ENCODE data around the gene CASP8AP2.

DNA sequence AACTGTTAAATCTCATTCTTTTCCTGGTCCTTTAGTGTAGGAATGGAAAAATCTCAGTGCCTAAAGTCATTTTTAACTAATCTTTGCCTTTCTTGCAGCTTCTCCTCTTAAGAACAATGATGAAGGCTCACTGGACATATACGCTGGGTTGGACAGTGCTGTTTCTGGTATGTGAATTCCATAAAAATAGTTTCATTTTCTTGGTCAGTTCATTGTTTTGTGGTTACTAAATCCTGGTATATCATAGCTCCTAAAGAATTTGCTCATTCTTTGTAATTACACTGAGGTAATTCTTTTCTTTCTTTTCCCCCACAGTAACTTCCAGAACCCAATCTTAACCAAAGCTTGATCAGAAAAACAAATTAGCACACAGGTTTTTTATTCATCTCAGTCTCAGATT, 23.4 kb downstream of the CASP8AP2 start:
- TF ChIP-seq, protein P1, sequence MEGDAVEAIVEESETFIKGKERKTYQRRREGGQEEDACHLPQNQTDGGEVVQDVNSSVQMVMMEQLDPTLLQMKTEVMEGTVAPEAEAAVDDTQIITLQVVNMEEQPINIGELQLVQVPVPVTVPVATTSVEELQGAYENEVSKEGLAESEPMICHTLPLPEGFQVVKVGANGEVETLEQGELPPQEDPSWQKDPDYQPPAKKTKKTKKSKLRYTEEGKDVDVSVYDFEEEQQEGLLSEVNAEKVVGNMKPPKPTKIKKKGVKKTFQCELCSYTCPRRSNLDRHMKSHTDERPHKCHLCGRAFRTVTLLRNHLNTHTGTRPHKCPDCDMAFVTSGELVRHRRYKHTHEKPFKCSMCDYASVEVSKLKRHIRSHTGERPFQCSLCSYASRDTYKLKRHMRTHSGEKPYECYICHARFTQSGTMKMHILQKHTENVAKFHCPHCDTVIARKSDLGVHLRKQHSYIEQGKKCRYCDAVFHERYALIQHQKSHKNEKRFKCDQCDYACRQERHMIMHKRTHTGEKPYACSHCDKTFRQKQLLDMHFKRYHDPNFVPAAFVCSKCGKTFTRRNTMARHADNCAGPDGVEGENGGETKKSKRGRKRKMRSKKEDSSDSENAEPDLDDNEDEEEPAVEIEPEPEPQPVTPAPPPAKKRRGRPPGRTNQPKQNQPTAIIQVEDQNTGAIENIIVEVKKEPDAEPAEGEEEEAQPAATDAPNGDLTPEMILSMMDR (IDR thresholded peaks at IDR 0.05): no peak
- TF ChIP-seq POLR2AphosphoS5 (IDR thresholded peaks at IDR 0.05) (no peak), POLR2A (IDR thresholded peaks at IDR 0.05) (no peak), EP300 (IDR thresholded peaks at IDR 0.05; ENCODE audit: low read depth) (no peak)
